Measurements from ENCODE around the gene ACIN1.
A peak's percentile ranks its signal among the peaks of the same experiment; 100 is the strongest.

ACIN1 gene

DNA sequence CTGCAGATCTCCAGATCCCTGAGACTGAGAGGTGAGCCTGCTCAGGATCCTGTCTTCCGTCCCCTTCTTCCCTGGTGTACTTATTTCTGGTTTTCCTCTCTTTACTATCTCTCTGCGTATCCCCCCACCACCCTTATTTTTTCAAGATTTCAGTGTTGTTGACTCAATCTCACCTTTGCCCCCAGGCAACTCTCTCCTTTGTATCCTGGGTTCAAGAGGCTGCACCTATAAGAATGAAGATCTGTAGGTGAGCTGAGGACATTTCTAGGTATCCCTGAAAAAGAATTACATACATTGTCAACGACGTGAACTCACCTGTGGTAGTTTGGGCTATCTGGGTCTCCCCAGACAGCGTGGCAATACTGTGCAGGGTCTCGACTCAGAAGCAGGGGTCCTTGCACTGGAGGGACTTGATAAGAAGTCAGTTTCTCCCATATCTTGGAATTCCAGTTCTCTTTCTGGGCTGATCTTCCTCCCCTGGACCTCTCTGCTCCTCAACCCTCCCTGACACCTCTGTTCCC lies 9.2 kb upstream of the ACIN1 start:
- DNase-seq: no peak

DNA sequence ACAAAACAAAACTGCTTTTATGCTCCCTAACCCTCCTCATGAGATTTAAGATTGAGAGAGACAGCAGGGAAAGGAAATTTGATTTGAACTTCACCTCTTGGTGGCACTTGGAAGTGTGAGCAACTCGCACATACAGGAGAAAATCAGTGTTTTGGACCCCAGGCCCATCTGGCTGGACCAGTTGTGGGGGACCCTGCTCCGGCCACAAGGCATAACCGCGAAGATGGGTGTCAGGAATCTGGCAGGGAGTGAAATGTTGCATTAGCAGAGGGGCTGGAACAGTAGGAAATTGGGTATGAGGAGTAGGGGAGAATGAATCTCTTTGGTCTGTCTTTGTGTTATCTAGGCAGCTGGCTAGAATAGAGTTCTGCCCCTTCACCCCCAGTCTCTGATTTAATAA lies 8.6 kb upstream of the ACIN1 start:
- DNase-seq: no peak

GRCh38 chr14:23102801-23103200 lies 7.9 kb upstream of the ACIN1 start:
- no peak for DNase-seq

- no peak for DNase-seq
Observed at GRCh38 chr14:23101986-23102625, 7.2 kb upstream of the ACIN1 start.

- DNase-seq: no peak
Observed at GRCh38 chr14:23101213-23101970, 6.5 kb upstream of the ACIN1 start.

DNA sequence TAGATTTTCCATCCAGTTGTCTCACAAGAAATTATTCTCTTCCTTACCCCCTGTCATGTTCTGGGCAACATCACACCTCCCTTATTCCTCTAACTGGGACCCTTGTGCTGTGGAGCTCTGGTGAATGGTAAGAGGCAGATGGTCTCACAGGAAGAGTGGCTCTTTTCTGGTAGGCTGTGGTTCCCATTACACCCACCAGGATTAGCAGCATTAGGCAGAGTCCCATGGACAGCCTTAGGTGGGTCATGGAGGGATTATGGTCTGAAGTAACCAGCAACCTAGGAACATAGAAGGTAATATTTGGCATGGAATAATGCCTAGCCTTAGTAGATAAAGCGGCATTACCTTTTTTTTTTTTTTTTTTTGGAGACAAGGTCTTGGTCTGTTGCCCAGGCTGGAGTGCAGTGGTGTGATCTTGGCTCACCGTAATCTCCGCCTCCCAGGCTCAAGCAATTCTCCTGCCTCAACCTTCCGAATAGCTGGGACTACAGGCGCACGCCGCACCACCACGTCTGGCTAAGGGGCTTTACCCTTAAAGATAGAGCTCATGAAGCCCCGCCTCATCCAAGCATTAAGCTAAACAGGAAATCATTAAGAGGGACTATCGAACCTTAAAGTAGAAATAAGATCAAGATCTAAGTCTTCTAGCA lies 4.4 kb upstream of the ACIN1 start:
- no peak for DNase-seq

DNA sequence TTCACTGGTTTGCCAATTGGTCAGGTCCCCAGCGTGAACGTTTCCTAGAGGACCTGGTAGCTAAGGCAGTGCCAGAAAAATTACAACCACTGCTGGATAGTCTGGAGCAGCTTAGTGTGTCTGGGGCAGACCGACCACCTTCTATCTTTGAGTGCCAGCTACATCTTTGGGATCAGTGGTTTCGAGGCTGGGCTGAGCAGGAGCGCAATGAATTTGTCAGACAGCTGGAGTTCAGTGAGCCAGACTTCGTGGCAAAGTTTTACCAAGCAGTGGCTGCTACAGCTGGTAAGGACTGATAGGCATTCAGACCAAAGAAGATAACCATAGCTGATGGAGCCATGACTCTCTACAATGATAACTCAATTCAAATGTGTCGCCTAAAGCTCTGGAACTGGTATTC lies 2.9 kb upstream of the ACIN1 start:
- DNase-seq: no peak

DNA sequence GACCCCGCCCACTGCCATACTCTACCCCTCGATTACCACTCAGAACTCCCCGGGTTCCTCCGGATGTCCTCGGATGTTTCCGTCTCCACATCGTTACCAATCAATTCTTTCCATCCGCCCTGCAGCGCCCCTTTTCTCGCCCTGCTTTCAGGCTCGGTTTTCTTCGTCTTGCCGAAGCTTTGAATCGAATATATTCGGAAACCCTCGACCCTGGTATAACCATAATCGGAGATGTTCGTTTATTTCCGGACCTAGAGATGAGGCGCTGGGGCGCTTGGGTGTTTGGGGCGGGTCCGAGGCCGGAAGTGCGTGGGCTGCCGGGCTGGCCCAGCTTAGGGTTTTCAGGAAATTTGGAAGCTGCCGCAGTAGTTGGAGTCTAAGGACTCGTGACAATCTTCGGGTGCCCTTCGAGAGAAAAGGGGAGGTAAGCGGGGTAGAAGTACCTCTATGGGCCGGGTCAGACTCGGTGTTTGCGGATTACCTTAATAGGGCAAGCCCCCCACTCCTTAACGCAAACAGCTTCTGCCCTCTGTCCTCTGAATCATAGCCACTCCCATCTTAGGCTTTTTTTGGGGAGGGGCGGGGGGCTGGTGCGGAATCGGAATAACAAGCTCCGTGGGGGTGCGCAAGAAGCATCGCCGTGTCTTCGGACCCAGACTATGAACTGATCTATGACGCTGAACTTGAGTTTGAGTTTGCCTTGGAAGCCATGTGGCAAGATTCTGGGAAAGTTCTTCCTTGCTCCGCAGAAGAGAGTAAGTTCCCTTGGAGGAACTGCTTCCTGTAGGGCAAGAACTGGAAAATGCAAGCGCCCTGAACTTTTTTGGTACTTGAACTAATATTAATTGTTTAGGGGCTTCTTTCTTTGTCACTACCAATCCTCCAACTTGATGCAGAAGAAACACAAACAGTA lies 516 bp upstream of the ACIN1 start, which contains the start of gene C14orf119:
TSS of gene C14orf119 (plus strand) at position 310 of the 913 bp plus-strand sequence. CDS start 2,154 bp downstream, outside the sequence.
- DNase-seq: peak; percentile 100

DNA sequence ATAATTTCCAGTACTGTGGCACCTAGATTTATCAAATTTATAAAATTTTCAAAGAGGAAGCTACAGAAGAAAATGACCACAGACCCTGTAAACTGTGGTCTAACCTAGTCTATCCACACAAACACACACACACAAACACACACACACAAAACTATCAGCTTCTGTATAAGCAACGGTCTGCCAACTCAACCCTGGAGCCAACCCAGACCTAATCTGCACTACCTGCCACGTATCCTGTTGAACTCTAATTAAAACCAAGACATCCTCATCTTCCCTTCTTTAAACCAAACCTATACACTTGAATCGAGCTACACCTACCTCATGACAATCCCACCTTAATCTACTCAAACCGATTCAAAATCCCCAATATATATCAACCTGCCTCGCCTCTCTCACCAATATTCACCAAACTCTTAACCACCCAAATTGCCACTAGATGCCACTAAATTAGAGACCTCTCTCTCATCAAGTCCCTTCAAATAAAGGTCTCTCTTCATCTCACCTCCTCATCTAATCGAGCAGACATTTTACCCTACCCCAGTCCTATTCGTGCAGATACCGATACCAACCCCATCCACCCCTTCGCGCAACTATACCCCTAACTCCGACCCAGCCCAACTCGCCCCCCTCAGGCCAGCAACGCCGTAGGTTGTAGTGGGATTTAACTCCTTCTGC lies 808 bp downstream of the ACIN1 start:
- DNase-seq: no peak

GRCh38 chr14:23093526-23093925 lies 1.4 kb downstream of the ACIN1 start:
- no peak for DNase-seq

DNA sequence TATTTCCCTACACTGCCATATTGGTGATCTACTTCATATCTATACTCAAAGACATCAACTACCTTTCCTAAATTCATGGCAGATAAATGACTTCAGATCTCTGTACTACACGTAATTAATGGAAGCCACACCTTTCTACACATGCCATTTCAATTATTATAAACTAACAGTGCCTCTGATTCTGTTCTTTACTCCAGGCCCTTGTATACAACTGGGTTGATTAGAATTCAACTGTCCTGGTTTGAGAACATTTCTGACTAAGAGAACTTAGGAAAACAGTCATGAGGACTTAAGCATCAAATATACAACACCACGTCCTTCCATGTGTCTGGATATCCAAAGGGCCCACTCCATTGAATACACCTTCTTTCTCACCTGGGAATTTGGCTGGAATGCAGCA lies 1.8 kb downstream of the ACIN1 start:
- DNase-seq: no peak

- DNase-seq: no peak
Observed at GRCh38 chr14:23091294-23092225, 3.4 kb downstream of the ACIN1 start.

GRCh38 chr14:23090254-23090636 lies 4.7 kb downstream of the ACIN1 start:
- DNase-seq: no peak

GRCh38 chr14:23089498-23090253 lies 5.3 kb downstream of the ACIN1 start:
- DNase-seq: no peak

DNA sequence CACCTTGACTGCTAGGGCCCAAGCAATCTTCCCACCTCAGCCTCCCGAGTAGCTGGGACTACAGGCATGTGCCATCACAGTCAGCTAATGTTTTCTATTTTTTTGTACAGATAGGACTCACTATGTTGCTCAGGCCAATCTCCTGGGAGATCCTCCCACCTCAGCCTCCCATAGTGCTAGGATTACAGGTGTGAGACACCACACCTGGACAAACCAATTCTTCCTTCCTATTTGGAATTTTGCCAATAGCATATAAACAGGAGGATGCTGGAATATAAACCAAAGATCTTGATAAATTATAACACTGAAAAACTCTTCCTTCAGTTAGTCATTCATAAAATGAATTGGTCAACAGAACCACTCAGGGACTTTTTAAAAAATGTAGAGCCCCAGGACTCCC lies 8.4 kb downstream of the ACIN1 start:
- DNase-seq: no peak

GRCh38 chr14:23085458-23085857 lies 9.5 kb downstream of the ACIN1 start:
- DNase-seq: no peak

- DNase-seq: no peak
Observed at GRCh38 chr14:23080474-23080873, 14.5 kb downstream of the ACIN1 start.

GRCh38 chr14:23079716-23080115 lies 15.2 kb downstream of the ACIN1 start:
- DNase-seq: peak; percentile 49

GRCh38 chr14:23078692-23079116 lies 16.2 kb downstream of the ACIN1 start:
- DNase-seq: peak; percentile 86

GRCh38 chr14:23077962-23078361 lies 17.0 kb downstream of the ACIN1 start:
- DNase-seq: peak; percentile 7
